GM10266 (cell line): Measurements from ENCODE around the gene PGA3.
A peak's percentile ranks its signal among the peaks of the same experiment; 100 is the strongest.

Experiments used
- DNase-seq: peaks from one replicate; pipeline ENCODE4 v3.0.0; 2012; ENCODE audit errors: extremely low spot score
- CTCF ChIP-seq: IDR thresholded peaks from 2 replicates; pipeline ENCODE4 v1.5.1; 2012; ENCODE audit warnings: mild to moderate bottlenecking, low read depth; ENCODE audit not compliant: control insufficient read depth, insufficient read depth; ENCODE audit errors: missing control alignments

PGA3 gene

GRCh38 chr11:61189933-61190332, 13.4 kb upstream of the PGA3 start:
- no peak for TF ChIP-seq CTCF
- no peak for DNase-seq

- no peak for DNase-seq
- TF ChIP-seq CTCF, result no peak
These were observed 9.7 kb upstream of the PGA3 start for GRCh38 chr11:61193596-61193995.

- TF ChIP-seq CTCF, result no peak
- peak; percentile 2 for DNase-seq
These were observed 9.1 kb upstream of the PGA3 start for GRCh38 chr11:61194169-61194671.

- DNase-seq, result no peak
- no peak for TF ChIP-seq CTCF
These were observed 8.2 kb upstream of the PGA3 start for GRCh38 chr11:61194981-61195695.

- DNase-seq, result peak; percentile 1
These were observed 7.6 kb upstream of the PGA3 start for GRCh38 chr11:61195719-61196118.

GRCh38 chr11:61198361-61198760, 5.0 kb upstream of the PGA3 start:
- TF ChIP-seq CTCF, result no peak
- DNase-seq, result no peak

More at GRCh38 chr11:61195719-61196118, 7.6 kb upstream of the PGA3 start:
- TF ChIP-seq CTCF, result no peak

GRCh38 chr11:61198948-61199523, 4.3 kb upstream of the PGA3 start:
- DNase-seq, result no peak
- no peak for TF ChIP-seq CTCF
